ENCODE data around the gene TNFRSF11A. TPM values are rescaled to one million over a fixed set of nuclear protein-coding genes. Genes with fewer than 3 reads are reported as not detected.

The TNFRSF11A gene
- total RNA-seq, 6 donors from 2014 or later = 1.7 to 5.9 (median 4.4) TPM

DNA sequence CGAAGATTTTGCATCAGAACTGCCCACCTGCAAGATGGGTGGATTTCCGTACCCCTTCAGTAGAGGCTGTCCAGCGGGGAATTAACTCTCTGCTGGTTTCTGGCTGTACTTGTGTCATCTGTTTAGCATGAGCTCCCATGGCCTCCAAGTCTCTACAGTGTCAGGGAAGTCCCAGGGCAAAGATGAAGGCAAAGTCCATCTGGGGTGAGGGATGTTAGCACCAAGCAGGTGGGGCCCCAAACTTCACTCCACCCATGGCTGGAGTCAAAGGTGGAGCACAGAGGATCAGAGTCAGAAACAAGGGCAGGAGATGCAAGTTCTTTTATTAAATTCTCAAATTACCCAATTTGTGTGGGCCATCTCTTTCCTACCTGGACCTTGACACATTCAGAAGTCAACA, 78.0 kb downstream of the TNFRSF11A start:
- Histone ChIP-seq H3K9me3 (no peaks in the 10 kb centered on the region), H3K36me3 (no peaks in the 10 kb centered on the region), H3K27ac (no peak overlapping the region), H3K4me3 (no peak overlapping the region), H3K27me3 (no peaks in the 10 kb centered on the region), H3K4me1 (no peaks in the 10 kb centered on the region)
- DNase-seq (no peak), ATAC-seq (ENCODE audit: low FRiP score in 2 of 2) (no peak)
- 90 to 97% methylated on average over 3 of the region's 3 CpGs for WGBS, 2 donors
- TF ChIP-seq POLR2AphosphoS5 (IDR thresholded peaks at IDR 0.05) (no peak), EP300 (IDR thresholded peaks at IDR 0.05) (no peak), POLR2A (IDR thresholded peaks at IDR 0.05) (no peak)
- TF ChIP-seq, protein P1, sequence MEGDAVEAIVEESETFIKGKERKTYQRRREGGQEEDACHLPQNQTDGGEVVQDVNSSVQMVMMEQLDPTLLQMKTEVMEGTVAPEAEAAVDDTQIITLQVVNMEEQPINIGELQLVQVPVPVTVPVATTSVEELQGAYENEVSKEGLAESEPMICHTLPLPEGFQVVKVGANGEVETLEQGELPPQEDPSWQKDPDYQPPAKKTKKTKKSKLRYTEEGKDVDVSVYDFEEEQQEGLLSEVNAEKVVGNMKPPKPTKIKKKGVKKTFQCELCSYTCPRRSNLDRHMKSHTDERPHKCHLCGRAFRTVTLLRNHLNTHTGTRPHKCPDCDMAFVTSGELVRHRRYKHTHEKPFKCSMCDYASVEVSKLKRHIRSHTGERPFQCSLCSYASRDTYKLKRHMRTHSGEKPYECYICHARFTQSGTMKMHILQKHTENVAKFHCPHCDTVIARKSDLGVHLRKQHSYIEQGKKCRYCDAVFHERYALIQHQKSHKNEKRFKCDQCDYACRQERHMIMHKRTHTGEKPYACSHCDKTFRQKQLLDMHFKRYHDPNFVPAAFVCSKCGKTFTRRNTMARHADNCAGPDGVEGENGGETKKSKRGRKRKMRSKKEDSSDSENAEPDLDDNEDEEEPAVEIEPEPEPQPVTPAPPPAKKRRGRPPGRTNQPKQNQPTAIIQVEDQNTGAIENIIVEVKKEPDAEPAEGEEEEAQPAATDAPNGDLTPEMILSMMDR (IDR thresholded peaks at IDR 0.05) = no peak

- H3K9me3 ChIP-seq = no peaks in the 10 kb centered on the region
- H3K4me1 ChIP-seq = no peaks in the 10 kb centered on the region
- no peak overlapping the region for H3K27ac ChIP-seq
- WGBS, 2 donors = 94 to 100% methylated on average over 3 of the region's 3 CpGs
- DNase-seq = no peak
- H3K27me3 ChIP-seq = no peaks in the 10 kb centered on the region
- H3K36me3 ChIP-seq = no peaks in the 10 kb centered on the region
- ATAC-seq (ENCODE audit: low FRiP score in 2 of 2) = no peak
- H3K4me3 ChIP-seq = no peak overlapping the region
- TF ChIP-seq, protein P1 (IDR thresholded peaks at IDR 0.05) = no peak
- no peak for TF ChIP-seq POLR2AphosphoS5 (IDR thresholded peaks at IDR 0.05)
- TF ChIP-seq POLR2A (IDR thresholded peaks at IDR 0.05) = no peak
- TF ChIP-seq EP300 (IDR thresholded peaks at IDR 0.05) = no peak
Measured at GRCh38 chr18:62404881-62405280, 79.8 kb downstream of the TNFRSF11A start.

DNA sequence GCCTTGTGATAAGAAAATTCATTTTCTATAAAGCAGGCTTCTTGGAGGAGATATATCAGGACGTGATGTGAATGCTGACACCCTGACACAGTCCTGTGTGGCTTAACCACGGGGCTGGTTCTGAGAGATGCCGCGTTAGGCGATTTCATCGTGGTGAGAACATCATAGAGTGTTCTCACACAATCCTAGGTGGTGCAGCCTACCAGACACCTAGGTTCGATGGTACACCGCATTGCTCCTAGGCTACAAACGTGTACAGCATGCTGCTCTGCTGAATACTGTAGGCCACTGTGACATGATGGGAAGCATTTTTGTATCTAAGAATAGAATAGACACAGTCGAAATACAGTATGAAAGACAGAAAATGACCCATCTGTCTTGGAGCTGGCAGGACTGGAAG, 82.5 kb downstream of the TNFRSF11A start:
- WGBS, 2 donors = 75 to 91% methylated on average over 10 of the region's 10 CpGs
- no peak for ATAC-seq (ENCODE audit: low FRiP score in 2 of 2)
- Histone ChIP-seq H3K4me1 (no peaks in the 10 kb centered on the region), H3K27me3 (no peaks in the 10 kb centered on the region), H3K9me3 (no peaks in the 10 kb centered on the region), H3K27ac (no peak overlapping the region), H3K4me3 (no peak overlapping the region), H3K36me3 (no peaks in the 10 kb centered on the region)
- TF ChIP-seq, protein P1 (IDR thresholded peaks at IDR 0.05) = no peak
- TF ChIP-seq POLR2A (IDR thresholded peaks at IDR 0.05) = no peak
- TF ChIP-seq POLR2AphosphoS5 (IDR thresholded peaks at IDR 0.05) = no peak
- no peak for TF ChIP-seq EP300 (IDR thresholded peaks at IDR 0.05)
- DNase-seq = no peak

DNA sequence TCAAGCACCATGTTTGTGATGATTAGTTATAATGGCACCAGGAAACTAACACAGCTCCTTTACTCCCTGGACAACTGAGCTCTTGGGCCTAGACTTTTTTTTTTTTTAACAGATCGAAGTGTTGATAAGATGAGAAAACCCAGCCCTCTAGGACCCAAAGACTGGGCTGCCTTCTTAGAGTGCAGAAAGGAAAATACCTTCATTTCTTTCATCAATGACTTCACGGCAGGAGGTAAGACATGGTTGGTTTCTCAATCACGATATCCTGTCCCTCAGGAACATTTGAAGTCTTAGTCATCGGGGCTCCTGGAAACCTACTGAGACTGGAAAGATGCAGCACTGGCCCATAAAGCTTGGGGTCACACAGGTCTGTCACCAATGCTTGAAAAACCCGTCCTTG, 84.7 kb downstream of the TNFRSF11A start:
- no peak for TF ChIP-seq POLR2A (IDR thresholded peaks at IDR 0.05)
- no peak for TF ChIP-seq POLR2AphosphoS5 (IDR thresholded peaks at IDR 0.05)
- TF ChIP-seq, protein P1 (IDR thresholded peaks at IDR 0.05) = no peak
- no peak for TF ChIP-seq EP300 (IDR thresholded peaks at IDR 0.05)
- DNase-seq (no peak), ATAC-seq (ENCODE audit: low FRiP score in 2 of 2) (no peak)
- Histone ChIP-seq H3K4me1 (no peaks in the 10 kb centered on the region), H3K27me3 (no peaks in the 10 kb centered on the region), H3K36me3 (no peaks in the 10 kb centered on the region), H3K27ac (no peak overlapping the region), H3K4me3 (no peak overlapping the region), H3K9me3 (no peaks in the 10 kb centered on the region)
- 86 to 91% methylated on average over 4 to 5 of the region's 5 CpGs for WGBS, 2 donors

DNA sequence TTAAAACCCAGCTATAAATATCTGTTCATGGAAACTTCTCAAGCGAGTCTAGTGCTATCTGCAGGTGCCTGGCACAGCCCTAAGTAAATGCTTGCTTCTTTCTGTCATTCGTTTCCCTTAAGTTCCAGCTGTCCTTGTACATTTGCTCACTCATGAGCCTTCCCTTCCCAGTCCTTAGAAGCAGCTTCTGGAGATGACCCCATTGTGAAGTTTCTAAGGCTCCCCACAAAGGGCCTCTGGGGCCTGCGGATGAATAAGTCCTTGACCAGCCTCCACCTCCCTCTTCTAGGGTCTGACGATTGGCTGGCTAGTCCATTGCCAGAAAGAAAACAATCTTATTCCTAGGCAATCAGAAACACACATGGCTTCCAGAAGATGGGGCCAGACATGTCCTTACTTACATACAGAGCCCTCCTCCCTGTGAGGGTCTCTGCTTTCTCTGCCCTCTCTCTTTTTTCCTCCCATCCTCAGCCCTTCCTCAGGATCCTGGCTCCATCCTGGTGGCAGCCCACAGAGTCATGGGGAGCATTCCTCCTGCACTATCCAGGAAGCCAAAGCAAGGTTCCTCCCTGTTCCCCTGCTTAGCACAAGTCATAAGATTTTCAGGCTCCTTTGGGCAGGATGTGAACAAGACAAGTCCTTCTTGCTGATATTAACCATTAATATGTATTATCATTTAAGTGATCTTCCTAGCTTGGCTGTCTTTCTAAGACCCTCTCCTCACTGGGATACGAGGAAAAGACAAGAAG, 87.3 kb downstream of the TNFRSF11A start:
- DNase-seq = no peak
- Histone ChIP-seq H3K4me3 (no peak overlapping the region), H3K4me1 (no peaks in the 10 kb centered on the region), H3K27ac (no peak overlapping the region), H3K27me3 (no peaks in the 10 kb centered on the region), H3K9me3 (no peaks in the 10 kb centered on the region), H3K36me3 (no peaks in the 10 kb centered on the region)
- WGBS, 2 donors = 81 to 86% methylated on average over 5 of the region's 5 CpGs
- ATAC-seq (ENCODE audit: low FRiP score in 2 of 2) = no peak
- TF ChIP-seq EP300 (IDR thresholded peaks at IDR 0.05) (no peak), POLR2AphosphoS5 (IDR thresholded peaks at IDR 0.05) (no peak), POLR2A (IDR thresholded peaks at IDR 0.05) (no peak)
- TF ChIP-seq, protein P1 (IDR thresholded peaks at IDR 0.05) = no peak
